HEK293 (cell line): ENCODE results near the gene USP24.

ENCODE experiments used
- CTCF ChIP-seq: fragments of 450-650 bp; formaldehyde crosslinking; IDR thresholded peaks from 2 replicates; pipeline ENCODE4 v1.5.1; 2016; ENCODE audit warnings: missing biosample characterization, missing genetic modification characterization
- MYNN ChIP-seq: fragments of 450-650 bp; formaldehyde crosslinking; IDR thresholded peaks from 2 replicates; pipeline ENCODE4 v1.5.1; 2016; ENCODE audit warnings: missing biosample characterization, missing genetic modification characterization, borderline replicate concordance
- ZBTB1 ChIP-seq: fragments of 450-650 bp; formaldehyde crosslinking; IDR thresholded peaks from 2 replicates; pipeline ENCODE4 v1.5.1; 2016; ENCODE audit warnings: missing biosample characterization, missing genetic modification characterization
- ZEB2 ChIP-seq: fragments of 450-650 bp; formaldehyde crosslinking; IDR thresholded peaks from 2 replicates; pipeline ENCODE4 v1.5.1; 2016; ENCODE audit warnings: missing biosample characterization, missing genetic modification characterization
- ZFP3 ChIP-seq: fragments of 450-650 bp; formaldehyde crosslinking; IDR thresholded peaks from 2 replicates; pipeline ENCODE4 v1.5.1; 2016; ENCODE audit warnings: low read depth, missing biosample characterization, missing genetic modification characterization
- ZNF274 ChIP-seq, 2 experiments: fragments of 200-500 bp in 1 of 2; fragments of 450-650 bp in 1 of 2; sonication (Bioruptor generic) in 1 of 2; formaldehyde crosslinking in 1 of 2; IDR thresholded peaks; 2 replicates each; pipeline versions ENCODE4 v1.5.1 to v1.6.1; 2014 to 2016; ENCODE audit warnings: borderline replicate concordance in 1 of 2, inconsistent platforms in 1 of 2, low read length in 1 of 2, missing biosample characterization in 1 of 2, missing genetic modification characterization in 1 of 2
- ZNF280C ChIP-seq: fragments of 450-650 bp; formaldehyde crosslinking; IDR thresholded peaks from 2 replicates; pipeline ENCODE4 v1.5.1; 2016; ENCODE audit warnings: missing biosample characterization, missing genetic modification characterization
- ZNF514 ChIP-seq: fragments of 450-650 bp; formaldehyde crosslinking; IDR thresholded peaks from 2 replicates; pipeline ENCODE4 v1.5.1; 2016; ENCODE audit warnings: missing biosample characterization, missing genetic modification characterization
- ZSCAN16 ChIP-seq: fragments of 450-650 bp; formaldehyde crosslinking; IDR thresholded peaks from 2 replicates; pipeline ENCODE4 v1.5.1; 2016; ENCODE audit warnings: missing biosample characterization, missing genetic modification characterization
- TF ChIP-seq, protein P1 (sequence below): fragments of 450-650 bp; formaldehyde crosslinking; optimal IDR thresholded peaks from 2 replicates; pipeline ENCODE3; 2016; ENCODE audit warnings: missing biosample characterization, mild to moderate bottlenecking, missing genetic modification characterization
- TF ChIP-seq, protein P2 (sequence below): fragments of 450-650 bp; formaldehyde crosslinking; IDR thresholded peaks from 2 replicates; pipeline ENCODE4 v1.5.1; 2016; ENCODE audit warnings: missing biosample characterization, missing genetic modification characterization
- TF ChIP-seq, protein P3 (sequence below): fragments of 450-650 bp; formaldehyde crosslinking; IDR thresholded peaks from 2 replicates; pipeline ENCODE4 v1.5.1; 2016; ENCODE audit warnings: missing biosample characterization, missing genetic modification characterization

- TF ChIP-seq ZFP3 (tag by site-specific recombination) (no peak), ZBTB1 (tag by site-specific recombination) (no peak), ZEB2 (tag by site-specific recombination) (no peak), ZSCAN16 (no peak), MYNN (tag by site-specific recombination) (no peak), ZNF280C (tag by site-specific recombination) (no peak), ZNF274 (IDR thresholded peaks at IDR 0.05; ENCODE audit: low read length) (no peak), ZNF274 (tag by site-specific recombination; IDR thresholded peaks at IDR 0.05; ENCODE audit: borderline replicate concordance) (no peak), CTCF (tag by site-specific recombination) (no peak), ZNF514 (tag by site-specific recombination) (no peak)
- TF ChIP-seq, protein P1, sequence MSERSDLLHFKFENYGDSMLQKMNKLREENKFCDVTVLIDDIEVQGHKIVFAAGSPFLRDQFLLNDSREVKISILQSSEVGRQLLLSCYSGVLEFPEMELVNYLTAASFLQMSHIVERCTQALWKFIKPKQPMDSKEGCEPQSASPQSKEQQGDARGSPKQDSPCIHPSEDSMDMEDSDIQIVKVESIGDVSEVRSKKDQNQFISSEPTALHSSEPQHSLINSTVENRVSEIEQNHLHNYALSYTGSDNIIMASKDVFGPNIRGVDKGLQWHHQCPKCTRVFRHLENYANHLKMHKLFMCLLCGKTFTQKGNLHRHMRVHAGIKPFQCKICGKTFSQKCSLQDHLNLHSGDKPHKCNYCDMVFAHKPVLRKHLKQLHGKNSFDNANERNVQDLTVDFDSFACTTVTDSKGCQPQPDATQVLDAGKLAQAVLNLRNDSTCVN (tag by site-specific recombination) = no peak
- TF ChIP-seq, protein P2, sequence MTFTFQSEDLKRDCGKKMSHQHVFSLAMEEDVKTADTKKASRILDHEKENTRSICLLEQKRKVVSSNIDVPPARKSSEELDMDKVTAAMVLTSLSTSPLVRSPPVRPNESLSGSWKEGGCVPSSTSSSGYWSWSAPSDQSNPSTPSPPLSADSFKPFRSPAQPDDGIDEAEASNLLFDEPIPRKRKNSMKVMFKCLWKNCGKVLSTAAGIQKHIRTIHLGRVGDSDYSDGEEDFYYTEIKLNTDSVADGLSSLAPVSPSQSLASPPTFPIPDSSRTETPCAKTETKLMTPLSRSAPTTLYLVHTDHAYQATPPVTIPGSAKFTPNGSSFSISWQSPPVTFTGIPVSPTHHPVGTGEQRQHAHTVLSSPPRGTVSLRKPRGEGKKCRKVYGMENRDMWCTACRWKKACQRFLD = no peak
- TF ChIP-seq, protein P3, sequence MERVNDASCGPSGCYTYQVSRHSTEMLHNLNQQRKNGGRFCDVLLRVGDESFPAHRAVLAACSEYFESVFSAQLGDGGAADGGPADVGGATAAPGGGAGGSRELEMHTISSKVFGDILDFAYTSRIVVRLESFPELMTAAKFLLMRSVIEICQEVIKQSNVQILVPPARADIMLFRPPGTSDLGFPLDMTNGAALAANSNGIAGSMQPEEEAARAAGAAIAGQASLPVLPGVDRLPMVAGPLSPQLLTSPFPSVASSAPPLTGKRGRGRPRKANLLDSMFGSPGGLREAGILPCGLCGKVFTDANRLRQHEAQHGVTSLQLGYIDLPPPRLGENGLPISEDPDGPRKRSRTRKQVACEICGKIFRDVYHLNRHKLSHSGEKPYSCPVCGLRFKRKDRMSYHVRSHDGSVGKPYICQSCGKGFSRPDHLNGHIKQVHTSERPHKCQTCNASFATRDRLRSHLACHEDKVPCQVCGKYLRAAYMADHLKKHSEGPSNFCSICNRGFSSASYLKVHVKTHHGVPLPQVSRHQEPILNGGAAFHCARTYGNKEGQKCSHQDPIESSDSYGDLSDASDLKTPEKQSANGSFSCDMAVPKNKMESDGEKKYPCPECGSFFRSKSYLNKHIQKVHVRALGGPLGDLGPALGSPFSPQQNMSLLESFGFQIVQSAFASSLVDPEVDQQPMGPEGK (tag by site-specific recombination) = no peak
These were observed 47.8 kb downstream of the USP24 start for GRCh38 chr1:55167224-55167871.
